ENCODE measurements around the gene SCYL1.

Gene SCYL1

GRCh38 chr11:65586676-65587075 is 61.8 kb downstream of the SCYL1 start:
- peak; percentile 69 to 87 for DNase-seq

Measured in NCI-H524 (cell line).